Kidney tubule cell (primary cell): ENCODE results near the gene HOXB3.

ENCODE experiments used
- DNase-seq: peaks from one replicate; pipeline ENCODE4 v3.0.0-alpha.2; 2018; ENCODE audit warnings: low spot score

The HOXB3 gene

GRCh38 chr17:48612456-48612853 is 22.4 kb upstream of the HOXB3 start:
- peak; percentile 56 for DNase-seq

GRCh38 chr17:48611681-48612455 is 21.8 kb upstream of the HOXB3 start:
- peak; percentile 78 for DNase-seq

GRCh38 chr17:48611213-48611612 is 21.2 kb upstream of the HOXB3 start:
- peak; percentile 47 for DNase-seq

- peak; percentile 70 for DNase-seq
These were observed 20.5 kb upstream of the HOXB3 start, which contains the start of gene HOXB7 for GRCh38 chr17:48610282-48611211. Gene HOXB7, minus strand, starts transcription at chr17:48611017. Its CDS starts 99 bp downstream, at chr17:48610918.

GRCh38 chr17:48609759-48610281 is 19.8 kb upstream of the HOXB3 start:
- DNase-seq = no peak

GRCh38 chr17:48609033-48609432 is 19.0 kb upstream of the HOXB3 start:
- DNase-seq = peak; percentile 48

GRCh38 chr17:48608494-48608834 is 18.4 kb upstream of the HOXB3 start:
- DNase-seq = no peak

- DNase-seq = no peak
These were observed 17.0 kb upstream of the HOXB3 start for GRCh38 chr17:48606892-48607614.

GRCh38 chr17:48605991-48606891 is 16.2 kb upstream of the HOXB3 start:
- no peak for DNase-seq

- peak; percentile 72 for DNase-seq
These were observed 15.4 kb upstream of the HOXB3 start for GRCh38 chr17:48605409-48605919.

GRCh38 chr17:48604770-48605329 is 14.8 kb upstream of the HOXB3 start, which contains the start of gene HOXB6:
Gene HOXB6, minus strand, starts transcription at chr17:48604986. Its CDS starts 6,836 bp downstream, at chr17:48598150.
- DNase-seq = peak; percentile 86

- DNase-seq = peak; percentile 84
These were observed 14.1 kb upstream of the HOXB3 start for GRCh38 chr17:48603959-48604769.

GRCh38 chr17:48601539-48602425 is 11.7 kb upstream of the HOXB3 start:
- peak; percentile 91 for DNase-seq

GRCh38 chr17:48601207-48601538 is 11.1 kb upstream of the HOXB3 start:
- no peak for DNase-seq

GRCh38 chr17:48600244-48601098 is 10.4 kb upstream of the HOXB3 start:
- DNase-seq = peak; percentile 65

- DNase-seq = no peak
These were observed 9.3 kb upstream of the HOXB3 start for GRCh38 chr17:48599354-48599753.

- DNase-seq = no peak
These were observed 8.7 kb upstream of the HOXB3 start for GRCh38 chr17:48598736-48599135.
